Naive thymus-derived CD4-positive, alpha-beta T cell (primary cell): ENCODE measurements around the gene LIPH. TPM values are rescaled to one million over a fixed set of nuclear protein-coding genes. Genes with fewer than 3 reads are reported as not detected.
"Not testable (repeated sequence)": the region's sequence is repeated elsewhere in the genome, so short reads cannot be mapped to it uniquely, and the experiment has no call there.

Experiments used
- ATAC-seq: fragments of 150-1000 bp; cut with Tn5 transposase; 2 replicates; pipeline ENCODE4 v1.10.0; 2021; ENCODE audit warnings: mild to moderate bottlenecking, moderate library complexity
- CTCF ChIA-PET: fragments of 350-600 bp; sonication (Branson Sonifier 250); formaldehyde crosslinking; loops from one replicate; lab custom pipeline; 2021; ENCODE audit warnings: antibody characterized with exemption; lab: Charles Lee
- POLR2A ChIA-PET: fragments of 350-600 bp; sonication (Branson Sonifier 250); formaldehyde crosslinking; loops from one replicate; lab custom pipeline; 2021; ENCODE audit warnings: antibody characterized with exemption, inconsistent platforms; lab: Charles Lee
- DNase-seq, 9 donors: peaks; one replicate each; pipeline versions ENCODE4 v3.0.0 to v3.0.0-alpha.2; 2020 to 2022; ENCODE audit warnings: mixed read lengths in 1 of 9
- H3K27ac ChIP-seq: one replicate; pipeline ENCODE4 v1.7.0; 2013; ENCODE audit warnings: mild to moderate bottlenecking, low read depth, low read length, moderate library complexity
- H3K27me3 ChIP-seq, 2 donors: one replicate each; pipeline ENCODE4 v1.7.0; 2013; ENCODE audit warnings: low read length in 2 of 2, mild to moderate bottlenecking in 2 of 2, moderate library complexity in 2 of 2; ENCODE audit not compliant: control insufficient read depth in 2 of 2, insufficient read depth in 2 of 2
- H3K36me3 ChIP-seq, 3 experiments: 1 replicate in 2 of 3; 2 replicates in 1 of 3; pipeline ENCODE4 v1.7.0; 2013; ENCODE audit warnings: low read length in 3 of 3, mild to moderate bottlenecking in 3 of 3, moderate library complexity in 1 of 3; ENCODE audit not compliant: insufficient read depth in 3 of 3, control insufficient read depth in 2 of 3
- H3K4me1 ChIP-seq, 2 donors: one replicate each; pipeline ENCODE4 v1.7.0; 2013; ENCODE audit warnings: low read length in 2 of 2, mild to moderate bottlenecking in 2 of 2, moderate library complexity in 1 of 2; ENCODE audit not compliant: control insufficient read depth in 2 of 2, insufficient read depth in 2 of 2
- H3K4me3 ChIP-seq: 2 replicates; pipeline ENCODE4 v1.7.0; 2013; ENCODE audit warnings: mild to moderate bottlenecking, low read length
- H3K9me3 ChIP-seq, 3 experiments: 1 replicate in 2 of 3; 2 replicates in 1 of 3; pipeline ENCODE4 v1.7.0; 2013; ENCODE audit warnings: low read length in 3 of 3; ENCODE audit not compliant: control insufficient read depth in 2 of 3
- H3K27ac Mint-ChIP-seq, 9 donors: one replicate each; pipeline ENCODE4 v1.8.0; 2020 to 2022; ENCODE audit warnings: mixed read lengths in 9 of 9, mild to moderate bottlenecking in 8 of 9, moderate library complexity in 5 of 9, inconsistent platforms in 2 of 9
- H3K27me3 Mint-ChIP-seq, 5 donors: one replicate each; pipeline ENCODE4 v1.8.0; 2021 to 2022; ENCODE audit warnings: mixed read lengths in 5 of 5, mild to moderate bottlenecking in 1 of 5
- H3K36me3 Mint-ChIP-seq, 5 donors: one replicate each; pipeline ENCODE4 v1.8.0; 2020 to 2022; ENCODE audit warnings: mixed read lengths in 5 of 5, mild to moderate bottlenecking in 3 of 5, inconsistent platforms in 1 of 5
- H3K4me1 Mint-ChIP-seq, 7 donors: one replicate each; pipeline ENCODE4 v1.8.0; 2020 to 2022; ENCODE audit warnings: mixed read lengths in 7 of 7, mild to moderate bottlenecking in 3 of 7, inconsistent platforms in 1 of 7
- H3K4me3 Mint-ChIP-seq, 10 donors: one replicate each; pipeline ENCODE4 v1.8.0; 2020 to 2022; ENCODE audit warnings: mild to moderate bottlenecking in 10 of 10, mixed read lengths in 10 of 10, moderate library complexity in 6 of 10, inconsistent platforms in 2 of 10
- H3K9me3 Mint-ChIP-seq, 11 donors: one replicate each; pipeline ENCODE4 v1.8.0; 2020 to 2022; ENCODE audit warnings: mixed read lengths in 11 of 11, mild to moderate bottlenecking in 4 of 11, inconsistent platforms in 1 of 11, moderate library complexity in 1 of 11
- intact Hi-C, 2 donors: fragments of 100-400 bp; cut with micrococcal nuclease; formaldehyde crosslinking; loops; one replicate each; pipeline ENCODE4 v1.15.1; 2023
- polyA plus RNA-seq, 2 donors: library from polyadenylated mRNA; unstranded; fragments of 300-500 nt; fragmentation: Illumina TruSeq; gene quantifications; one replicate each; pipeline ENCODE4 v1.2.3, GENCODE V29; 2021
- total RNA-seq, 6 experiments: library from RNA in 5 of 6; stranded (reverse) in 5 of 6; gene quantifications; 1 replicate in 5 of 6; 2 replicates in 1 of 6; pipeline ENCODE4 v1.2.3 and lab custom pipeline; 2021 to 2026

Gene LIPH
- total and polyA plus RNA-seq, 7 experiments from 2014 or later: not detected

- H3K4me1 Mint-ChIP-seq: peaks cover 0 to 11% (median 7%) of the 10 kb centered on the region in 7 donors
- intact Hi-C loops: no loop called here
- peaks cover 0 to 52% (median 3%) of the 10 kb centered on the region in 3 experiments for H3K36me3 ChIP-seq
- no peak overlapping the region for H3K4me3 ChIP-seq
- H3K36me3 Mint-ChIP-seq: peaks cover 12 to 52% (median 35%) of the 10 kb centered on the region in 5 donors
- H3K4me3 Mint-ChIP-seq: no peak overlapping the region
- ChIA-PET POLR2A (no interaction called here), CTCF (no interaction called here)
- no peaks in the 10 kb centered on the region for H3K27me3 ChIP-seq
- H3K4me1 ChIP-seq: no peaks in the 10 kb centered on the region
- no peak overlapping the region for H3K27ac ChIP-seq
- no peaks in the 10 kb centered on the region for H3K9me3 Mint-ChIP-seq
- DNase-seq: no peak
- ATAC-seq: no peak
- H3K27me3 Mint-ChIP-seq: no peaks in the 10 kb centered on the region
- no peaks in the 10 kb centered on the region for H3K9me3 ChIP-seq
- H3K27ac Mint-ChIP-seq: no peak overlapping the region
These were observed 63.9 kb downstream of the LIPH start for GRCh38 chr3:185488465-185488864.

GRCh38 chr3:185486394-185486793 lies 66.0 kb downstream of the LIPH start:
- no peaks in the 10 kb centered on the region for H3K27me3 Mint-ChIP-seq
- ChIA-PET CTCF (no interaction called here), POLR2A (interaction anchor here (0.6 kb wide), 1 partner anchor 21 kb away, joined by 3 read pairs; no protein-coding TSS in a partner anchor)
- Histone ChIP-seq H3K4me1 (peaks cover 0 to 5% of the 10 kb centered on the region in 2 donors), H3K27ac (no peak overlapping the region), H3K4me3 (no peak overlapping the region), H3K36me3 (peaks cover 0 to 41% (median 3%) of the 10 kb centered on the region in 3 experiments), H3K9me3 (no peaks in the 10 kb centered on the region), H3K27me3 (no peaks in the 10 kb centered on the region)
- no peak overlapping the region for H3K27ac Mint-ChIP-seq
- ATAC-seq: no peak
- DNase-seq: no peak
- H3K9me3 Mint-ChIP-seq: peaks cover 0 to 6% (median 0%) of the 10 kb centered on the region in 11 donors
- H3K36me3 Mint-ChIP-seq: peaks cover 12 to 55% (median 39%) of the 10 kb centered on the region in 5 donors
- H3K4me1 Mint-ChIP-seq: peaks cover 9 to 15% (median 14%) of the 10 kb centered on the region in 7 donors
- H3K4me3 Mint-ChIP-seq: no peak overlapping the region
- intact Hi-C loops: no loop called here

GRCh38 chr3:185484296-185484695 lies 68.1 kb downstream of the LIPH start:
- no peak for DNase-seq
- no peak overlapping the region for H3K4me3 ChIP-seq
- no peaks in the 10 kb centered on the region for H3K9me3 ChIP-seq
- H3K36me3 Mint-ChIP-seq: peaks cover 6 to 59% (median 41%) of the 10 kb centered on the region in 5 donors
- intact Hi-C loops: no loop called here
- H3K9me3 Mint-ChIP-seq: peaks cover 0 to 8% (median 0%) of the 10 kb centered on the region in 11 donors
- peaks cover 0 to 22% (median 0%) of the 10 kb centered on the region in 3 experiments for H3K36me3 ChIP-seq
- H3K27ac ChIP-seq: no peak overlapping the region
- H3K4me1 ChIP-seq: peaks cover 0 to 5% of the 10 kb centered on the region in 2 donors
- H3K27me3 ChIP-seq: no peaks in the 10 kb centered on the region
- ChIA-PET CTCF (no interaction called here), POLR2A (no interaction called here)
- no peaks in the 10 kb centered on the region for H3K27me3 Mint-ChIP-seq
- H3K27ac Mint-ChIP-seq: no peak overlapping the region
- ATAC-seq: no peak
- H3K4me1 Mint-ChIP-seq: peaks cover 9 to 14% (median 12%) of the 10 kb centered on the region in 7 donors
- H3K4me3 Mint-ChIP-seq: no peak overlapping the region

- POLR2A ChIA-PET: no interaction called here
These were observed 72.9 kb downstream of the LIPH start for GRCh38 chr3:185479373-185479945.

GRCh38 chr3:185477316-185477715 lies 75.1 kb downstream of the LIPH start:
- no peaks in the 10 kb centered on the region for H3K9me3 ChIP-seq
- no peaks in the 10 kb centered on the region for H3K27me3 ChIP-seq
- intact Hi-C loops: no loop called here
- Mint-ChIP-seq H3K9me3 (peaks cover 0 to 4% (median 0%) of the 10 kb centered on the region in 11 donors), H3K27ac (no peak overlapping the region), H3K27me3 (no peaks in the 10 kb centered on the region), H3K4me3 (no peak overlapping the region), H3K4me1 (peaks cover 0 to 2% (median 0%) of the 10 kb centered on the region in 7 donors), H3K36me3 (peaks cover 5 to 59% (median 34%) of the 10 kb centered on the region in 5 donors)
- DNase-seq: no peak
- POLR2A ChIA-PET: no interaction called here
- no peaks in the 10 kb centered on the region for H3K4me1 ChIP-seq
- CTCF ChIA-PET: no interaction called here
- peaks cover 0 to 8% (median 0%) of the 10 kb centered on the region in 3 experiments for H3K36me3 ChIP-seq
- no peak overlapping the region for H3K27ac ChIP-seq
- H3K4me3 ChIP-seq: no peak overlapping the region
- ATAC-seq: no peak

More at GRCh38 chr3:185479373-185479945, 72.9 kb downstream of the LIPH start:
- H3K4me3 ChIP-seq: no peak overlapping the region
- Mint-ChIP-seq H3K9me3 (peaks cover 0 to 8% (median 0%) of the 10 kb centered on the region in 11 donors), H3K27me3 (no peaks in the 10 kb centered on the region), H3K4me1 (peaks cover 9 to 14% (median 12%) of the 10 kb centered on the region in 7 donors), H3K36me3 (peaks cover 5 to 53% (median 35%) of the 10 kb centered on the region in 5 donors), H3K4me3 (no peak overlapping the region), H3K27ac (no peak overlapping the region)
- H3K27me3 ChIP-seq: no peaks in the 10 kb centered on the region
- no peaks in the 10 kb centered on the region for H3K9me3 ChIP-seq
- ATAC-seq (no peak), DNase-seq (no peak)
- no peaks in the 10 kb centered on the region for H3K36me3 ChIP-seq
- no peak overlapping the region for H3K27ac ChIP-seq
- intact Hi-C loops: no loop called here
- CTCF ChIA-PET: no interaction called here
- peaks cover 0 to 5% of the 10 kb centered on the region in 2 donors for H3K4me1 ChIP-seq

GRCh38 chr3:185474922-185475321 lies 77.5 kb downstream of the LIPH start:
- H3K36me3 Mint-ChIP-seq: peaks cover 5 to 44% (median 31%) of the 10 kb centered on the region in 5 donors

More at GRCh38 chr3:185474922-185475321, 77.5 kb downstream of the LIPH start:
- CTCF ChIA-PET, H3K4me3 ChIP-seq, H3K4me3 Mint-ChIP-seq, H3K27me3 ChIP-seq, H3K36me3 ChIP-seq, H3K27ac Mint-ChIP-seq, H3K27ac ChIP-seq, ATAC-seq, H3K4me1 ChIP-seq, DNase-seq, intact Hi-C loops, H3K4me1 Mint-ChIP-seq, POLR2A ChIA-PET, H3K27me3 Mint-ChIP-seq, H3K9me3 Mint-ChIP-seq, H3K9me3 ChIP-seq: not testable (repeated sequence)
